NOMO-1 treated with dmso at 0.1 percent for 144 hours (cell line): Measurements from ENCODE around the gene PNPO.

ENCODE experiments used
- DNase-seq: peaks from one replicate; lab custom pipeline; 2025; ENCODE audit not compliant: unreplicated experiment; lab: John Stamatoyannopoulos, UW

The PNPO gene

DNA sequence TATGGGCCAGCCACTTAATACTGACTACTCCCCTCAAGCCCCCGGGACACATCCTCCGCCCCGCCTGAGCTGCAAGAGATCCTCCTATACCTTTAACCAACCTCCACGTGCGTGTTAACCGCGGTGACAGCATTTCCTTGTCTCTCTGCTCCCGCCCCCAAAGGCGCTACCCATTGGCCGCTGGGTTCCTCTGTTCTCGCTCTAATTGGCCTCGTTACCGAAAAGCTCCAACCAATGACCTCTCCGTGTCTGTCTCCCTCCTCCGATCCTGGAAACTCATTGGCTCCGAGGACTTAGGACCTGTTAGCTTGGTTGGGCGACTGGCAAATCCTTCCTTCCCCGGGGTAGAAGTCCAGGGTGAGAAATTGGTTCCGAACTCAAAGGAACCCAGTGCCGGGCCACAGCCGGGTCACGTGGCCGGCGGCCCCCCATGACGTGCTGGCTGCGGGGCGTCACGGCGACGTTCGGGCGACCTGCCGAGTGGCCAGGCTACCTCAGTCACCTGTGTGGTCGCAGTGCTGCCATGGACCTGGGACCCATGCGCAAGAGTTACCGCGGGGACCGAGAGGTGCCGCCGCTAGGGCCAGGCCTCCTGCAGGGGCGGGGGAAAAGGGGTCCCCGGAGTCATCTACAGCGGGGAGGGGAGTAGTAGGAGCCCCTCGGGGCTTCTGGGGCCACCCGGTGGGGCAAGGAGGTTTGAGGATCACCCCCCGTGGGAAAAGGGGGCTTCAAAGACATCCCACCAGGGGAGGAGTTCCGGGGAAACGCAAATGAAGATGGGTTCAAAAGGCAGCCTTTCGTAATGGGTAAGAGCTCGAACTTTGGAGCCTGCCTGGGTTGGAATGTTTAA lies at the start of gene PNPO:
PNPO (plus strand) TSS at position 326 of the 850 bp plus-strand sequence; CDS start at position 431, 105 bp downstream.
- DNase-seq: peak; percentile 98

DNA sequence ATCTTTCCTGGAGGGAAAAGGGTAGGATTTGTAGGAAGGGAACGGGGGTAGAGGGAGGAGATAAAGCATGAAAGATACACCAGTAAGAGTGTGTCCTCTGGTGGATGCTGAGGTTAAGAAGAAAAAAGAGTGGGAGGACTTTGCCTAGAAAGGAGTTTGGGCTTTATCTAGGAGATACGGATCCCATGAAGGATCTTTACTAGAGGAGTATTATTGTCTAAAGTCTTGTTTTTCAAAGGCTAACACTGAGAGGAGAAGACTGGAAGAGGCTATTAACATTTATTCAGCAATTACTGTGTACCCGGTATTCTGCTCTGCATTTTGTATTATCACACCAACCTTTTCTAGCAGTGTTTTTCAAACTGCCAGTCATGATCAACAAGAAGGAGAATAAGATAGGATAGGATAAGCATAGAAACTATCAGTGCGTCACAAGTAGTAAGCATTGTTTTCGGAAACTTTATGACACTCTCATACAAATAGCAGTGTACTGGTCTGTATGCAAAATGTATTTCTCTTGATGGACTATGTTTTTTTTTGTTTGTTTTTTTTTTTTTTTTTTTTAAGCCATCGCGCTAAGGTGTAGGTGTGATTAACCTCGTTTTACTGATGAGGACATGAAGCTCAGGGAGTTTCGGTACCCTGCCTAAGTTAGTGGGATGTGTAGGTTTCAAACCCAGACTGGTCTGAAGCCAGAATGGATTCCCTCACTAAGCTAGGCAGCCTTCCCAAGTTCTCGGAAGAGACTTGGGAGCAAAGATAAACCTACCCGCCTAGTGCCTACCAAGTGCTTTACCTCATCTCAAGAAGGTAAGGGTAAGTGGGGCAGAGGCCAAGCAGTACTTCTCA lies 46.6 kb upstream of the PNPO start:
- no peak for DNase-seq

DNA sequence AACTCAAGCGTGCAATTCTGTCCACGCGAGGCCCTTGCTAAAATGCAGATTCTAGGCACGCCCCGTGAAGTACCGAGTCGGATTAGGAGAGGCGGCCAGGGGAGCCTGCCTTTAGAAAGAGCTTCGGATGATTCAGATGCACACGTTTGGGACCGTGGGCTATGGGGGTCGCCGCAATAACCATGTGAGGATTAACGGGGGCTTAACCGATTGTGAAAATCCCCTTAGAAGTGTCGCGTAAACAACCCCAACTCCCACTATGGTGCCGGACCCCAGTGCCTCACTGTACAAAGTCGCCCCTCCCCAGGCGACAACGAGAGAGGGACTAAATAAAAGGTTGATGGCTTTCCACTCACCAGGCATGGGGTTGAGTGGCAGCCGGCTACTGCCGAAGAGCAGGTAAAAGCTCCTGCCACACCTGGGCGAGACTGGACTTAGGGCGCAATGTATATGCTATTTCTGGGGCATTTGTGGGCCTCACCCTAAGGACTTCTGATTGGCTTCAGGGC lies 46.0 kb upstream of the PNPO start:
- DNase-seq: no peak

DNA sequence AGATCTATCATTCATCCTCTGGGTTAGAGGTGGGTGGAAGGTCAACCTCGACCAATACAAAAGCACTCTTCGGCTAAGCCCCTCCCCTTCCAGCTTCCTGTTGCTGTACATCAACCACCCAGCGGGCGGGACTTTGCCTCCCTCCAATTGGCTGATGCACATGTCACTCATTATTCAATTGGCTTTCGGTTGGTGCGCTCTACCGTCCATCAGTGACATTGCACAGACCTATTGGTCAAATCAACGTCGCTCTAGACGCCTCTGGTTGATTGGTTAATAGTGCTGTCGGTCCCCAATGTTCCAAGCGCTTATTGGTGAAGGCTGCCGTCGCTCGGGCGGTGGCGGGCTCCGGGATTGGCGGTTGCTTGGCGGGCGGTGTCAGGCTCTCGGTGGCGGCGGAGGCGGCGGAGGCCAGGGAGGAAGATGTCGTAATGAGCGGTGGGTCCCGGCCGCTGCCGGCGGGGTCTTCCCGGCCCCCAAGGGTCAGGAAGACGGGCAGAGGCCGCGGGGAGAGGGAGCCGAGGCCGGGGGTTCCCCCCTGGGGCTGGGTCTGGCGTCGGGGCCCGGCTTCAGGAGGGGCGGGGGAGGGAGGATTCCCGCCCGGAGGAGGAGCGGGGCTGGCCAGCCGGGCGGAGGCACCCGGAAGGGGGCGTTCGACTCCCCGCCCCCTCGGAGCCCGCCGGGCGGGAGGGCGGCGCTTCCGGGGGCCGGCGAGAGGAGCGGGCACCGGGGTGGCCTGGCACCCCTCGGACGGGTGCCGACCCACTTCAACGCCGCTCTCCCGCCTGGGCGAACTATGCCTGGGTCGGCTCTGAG lies 45.3 kb upstream of the PNPO start, which contains the start of gene SP2:
SP2 (plus strand) TSS at position 381 of the 816 bp plus-strand sequence; CDS start at position 432, 51 bp downstream.
- peak; percentile 100 for DNase-seq

DNA sequence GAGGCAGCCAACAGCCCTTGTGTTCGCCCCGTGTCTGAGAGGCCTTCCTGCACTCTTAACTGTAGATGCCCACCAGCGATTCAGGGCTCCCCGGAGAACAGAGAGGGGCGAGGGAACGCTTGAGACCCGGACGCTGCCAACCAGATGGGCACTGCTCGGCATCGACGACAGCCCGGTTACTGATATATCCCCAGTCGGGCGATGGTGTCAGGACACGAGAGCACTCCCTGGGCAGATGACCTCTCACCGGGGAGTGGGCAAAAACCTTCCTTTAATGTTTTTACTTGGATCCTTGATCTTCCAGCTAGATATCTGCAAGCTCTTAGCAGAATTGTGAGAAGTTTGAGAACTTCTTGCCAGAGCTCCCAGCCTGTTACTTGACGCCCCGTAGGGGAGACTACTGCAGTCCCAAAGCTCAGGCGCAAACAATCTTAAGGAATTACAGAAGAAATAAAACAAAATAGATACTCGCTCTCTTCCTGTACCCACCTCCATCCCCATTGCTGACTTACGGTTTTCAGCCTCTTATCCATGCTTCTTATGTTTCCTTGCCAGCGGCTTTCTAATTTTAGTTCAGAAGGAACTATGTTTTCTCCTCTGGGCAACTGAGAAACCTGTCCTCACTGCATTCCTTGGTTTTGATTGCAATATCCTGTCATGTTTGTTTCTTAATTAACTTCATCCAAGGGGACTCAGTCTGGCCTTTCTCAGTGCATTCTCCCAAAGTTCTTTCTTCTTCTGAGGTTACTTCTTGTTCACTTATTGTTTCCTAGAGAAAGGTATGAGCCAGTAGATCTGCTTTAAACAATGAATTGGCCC lies 44.5 kb upstream of the PNPO start:
- no peak for DNase-seq

DNA sequence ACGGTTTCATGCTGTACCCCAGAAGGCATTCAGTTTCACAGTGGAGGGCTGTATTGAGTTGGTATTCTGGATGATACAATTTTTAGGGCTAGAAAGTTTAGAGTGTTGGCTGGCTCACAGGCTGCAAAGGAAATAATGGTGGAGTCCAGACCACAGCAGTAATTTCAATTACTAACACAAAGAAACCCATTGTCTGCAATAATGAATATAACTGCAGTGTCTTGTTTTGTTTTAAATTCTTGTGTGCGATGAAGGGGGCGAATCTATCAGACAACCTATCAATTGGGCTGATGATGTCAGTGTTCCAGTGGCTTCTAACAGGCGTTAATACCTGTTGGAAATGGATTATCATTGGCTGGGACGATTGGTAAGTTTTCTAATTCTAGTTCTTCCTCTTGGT lies 43.8 kb upstream of the PNPO start:
- DNase-seq: no peak

DNA sequence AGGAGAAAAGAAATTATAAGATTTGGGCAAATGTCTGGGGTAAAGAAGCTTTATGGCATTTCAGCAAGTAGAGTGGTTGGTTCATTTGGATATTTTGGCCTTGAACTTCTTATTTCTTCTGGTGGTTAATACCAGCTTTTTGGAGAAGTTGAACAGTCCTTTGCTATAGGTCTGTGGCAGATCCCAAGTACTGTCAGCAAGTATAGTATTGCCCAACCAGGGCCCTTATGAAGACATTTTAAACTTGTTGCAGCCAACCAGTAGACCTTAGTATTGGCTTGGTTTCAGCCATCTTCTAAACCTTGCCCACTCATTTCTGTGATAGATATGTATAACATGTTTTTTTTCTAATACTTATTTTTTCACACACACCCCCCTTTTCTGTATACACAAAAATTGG lies 43.1 kb upstream of the PNPO start:
- peak; percentile 29 for DNase-seq

DNA sequence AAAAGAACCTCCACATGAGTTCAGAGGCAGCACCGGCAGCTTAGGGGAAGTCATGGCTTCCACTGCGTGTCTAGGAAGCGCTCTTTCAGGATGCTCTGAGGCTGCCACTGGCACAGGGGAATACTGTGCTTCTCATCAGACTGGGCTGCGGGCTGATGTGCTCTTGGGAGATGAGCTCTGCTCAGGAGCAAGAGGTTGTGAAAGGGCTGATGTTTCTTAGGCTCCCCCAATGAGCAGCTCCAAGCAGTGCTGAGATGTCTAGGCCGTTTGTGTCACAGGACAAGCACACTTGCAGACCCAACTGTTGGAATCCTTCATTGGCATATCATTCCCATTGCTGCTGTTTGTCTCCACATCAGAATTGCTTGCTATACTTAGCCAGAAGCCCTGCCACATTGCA lies 41.7 kb upstream of the PNPO start:
- no peak for DNase-seq

DNA sequence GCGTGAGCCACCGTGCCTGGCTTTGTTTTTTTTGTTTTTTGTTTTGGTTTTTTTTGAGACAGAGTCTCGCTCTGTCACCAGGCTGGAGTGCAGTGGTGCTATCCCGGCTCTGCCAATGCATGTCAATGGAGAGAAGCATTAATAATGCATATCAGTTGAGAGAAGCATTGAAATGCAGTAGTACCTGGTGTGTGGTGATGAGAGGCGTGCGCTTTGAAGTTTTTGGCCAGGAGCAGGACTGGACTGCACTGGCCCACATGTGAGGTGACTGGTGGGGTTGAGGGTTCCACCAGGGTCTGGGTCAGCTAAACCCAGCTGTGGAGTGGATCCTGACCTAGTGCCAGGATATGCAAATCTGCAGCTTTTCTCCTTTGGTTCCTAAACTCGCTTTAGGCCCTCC lies 39.9 kb upstream of the PNPO start:
- DNase-seq: no peak

DNA sequence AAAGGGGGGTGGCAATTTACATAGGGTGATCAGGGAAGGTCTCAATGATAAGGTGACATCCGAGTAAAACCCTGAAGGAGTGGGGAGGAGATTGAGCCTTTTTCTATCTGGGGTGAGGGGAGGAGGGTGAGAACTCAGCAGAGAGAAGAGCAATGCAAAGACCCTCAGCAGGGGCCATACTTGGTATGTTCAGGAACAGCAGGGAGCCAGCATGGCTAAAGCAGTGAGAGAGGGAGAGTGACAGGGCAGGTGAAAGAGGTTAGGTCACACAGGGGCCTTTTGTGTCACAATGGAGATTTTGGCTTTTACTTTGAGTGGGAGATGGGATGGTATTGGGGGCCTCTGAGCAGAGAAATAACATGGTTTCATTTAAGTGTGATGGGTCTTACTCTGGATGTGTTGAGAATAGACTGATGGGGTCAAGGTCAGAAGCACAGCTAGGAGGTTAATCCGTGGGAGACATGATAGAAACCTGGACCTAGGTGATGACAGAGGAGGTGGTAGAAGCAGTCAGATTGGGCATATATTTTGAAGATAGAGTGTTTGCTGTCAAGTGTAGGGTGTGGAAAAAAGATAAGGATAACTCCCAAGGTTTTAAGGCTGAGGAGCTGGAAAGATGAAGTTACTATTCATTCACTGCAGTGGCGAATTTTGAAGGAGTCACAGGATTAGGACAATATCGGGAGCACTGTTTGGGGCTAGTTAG lies 39.2 kb upstream of the PNPO start:
- DNase-seq: no peak

DNA sequence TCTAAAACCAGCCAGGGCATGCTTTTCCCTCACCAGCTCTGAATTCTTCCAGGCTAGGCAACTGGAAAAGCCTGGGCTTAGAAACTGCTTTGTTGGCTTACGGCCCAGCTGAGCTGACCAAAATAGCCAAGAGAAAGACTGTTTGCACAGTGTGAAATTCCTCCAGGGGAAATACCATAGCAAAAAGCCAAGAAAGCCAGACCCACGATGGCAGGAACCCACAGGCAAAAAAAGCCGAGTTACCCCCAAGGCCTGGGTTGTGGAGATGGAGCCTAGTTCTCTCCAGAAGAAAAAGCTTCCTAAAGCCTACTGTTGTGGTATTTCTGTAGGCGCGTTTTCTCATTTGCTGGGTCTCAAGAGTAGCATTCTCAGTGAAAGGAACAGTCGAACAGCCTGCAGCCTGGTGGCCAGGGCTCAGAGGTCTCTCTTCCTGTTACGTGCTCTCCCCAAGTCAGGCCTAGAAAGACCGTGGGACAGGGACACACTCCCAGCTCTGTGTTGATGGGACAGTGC lies 36.1 kb upstream of the PNPO start:
- no peak for DNase-seq

DNA sequence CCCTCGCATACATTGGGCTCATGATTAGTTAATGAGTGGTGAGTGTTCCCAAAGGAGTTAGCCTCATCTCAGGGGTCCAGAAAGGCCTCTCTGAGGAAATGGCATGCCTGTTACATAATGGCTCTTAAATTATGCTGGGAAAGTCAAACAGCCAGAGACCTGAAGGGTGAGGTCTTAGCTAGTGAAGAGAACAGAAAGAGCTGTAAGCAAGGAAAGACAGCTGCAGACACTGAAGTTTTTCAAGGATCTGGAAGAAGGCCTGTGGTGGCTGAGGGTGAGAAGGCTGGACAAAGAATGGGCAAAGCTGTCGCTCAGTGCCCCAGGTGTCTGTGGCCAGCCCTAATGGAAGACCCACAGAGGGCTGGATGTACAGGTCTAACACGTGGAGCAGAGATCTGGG lies 34.9 kb upstream of the PNPO start:
- DNase-seq: no peak

DNA sequence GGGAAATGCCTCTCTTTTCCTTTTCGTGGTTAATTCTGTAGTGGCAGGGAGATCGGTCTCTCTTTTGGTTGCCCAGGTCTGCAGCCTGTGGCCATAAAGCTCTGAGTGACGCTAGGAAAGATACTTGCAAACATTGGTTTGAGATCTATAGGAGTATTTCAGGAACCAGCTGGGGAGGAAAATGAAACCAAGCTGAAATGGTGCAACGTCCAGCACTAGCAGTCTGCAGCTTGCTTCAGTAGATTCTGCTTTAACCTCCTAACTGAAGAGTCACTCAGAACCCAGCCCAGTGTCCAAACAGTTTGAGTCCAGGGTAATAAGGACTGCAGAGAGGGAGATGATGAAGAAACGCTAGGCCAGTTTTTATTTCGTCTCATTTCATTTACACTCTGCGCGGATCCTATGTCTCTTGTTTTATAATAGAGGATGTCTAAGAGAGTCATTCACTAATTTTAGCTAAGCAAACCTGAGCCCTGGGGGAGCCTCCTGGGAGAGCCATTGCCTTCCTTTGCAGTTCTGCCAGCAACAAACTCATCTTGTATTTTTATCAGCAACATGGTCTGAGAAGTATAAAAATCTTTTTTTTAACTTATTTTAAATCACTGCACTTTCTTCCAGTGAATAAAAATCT lies 33.3 kb upstream of the PNPO start:
- DNase-seq: peak; percentile 47

DNA sequence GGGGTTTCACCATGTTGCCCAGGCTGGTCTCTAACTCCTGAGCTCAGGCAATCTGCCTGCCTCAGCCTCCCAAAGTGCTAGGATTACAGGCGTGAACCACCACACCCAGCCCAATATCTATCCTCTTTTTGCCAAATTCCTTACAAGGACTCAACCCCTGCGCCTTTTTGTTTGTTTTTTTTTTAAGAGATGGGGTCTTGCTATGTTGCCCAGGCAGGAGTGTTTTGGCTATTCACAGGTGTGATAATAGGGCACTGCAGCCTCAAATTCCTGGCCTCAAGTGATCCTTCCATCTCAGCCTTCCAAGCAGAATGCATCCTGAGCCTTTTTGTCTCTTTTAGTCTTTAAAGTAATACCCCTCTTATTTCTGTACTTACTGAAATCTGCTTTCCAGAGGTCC lies 28.3 kb upstream of the PNPO start:
- DNase-seq: no peak

DNA sequence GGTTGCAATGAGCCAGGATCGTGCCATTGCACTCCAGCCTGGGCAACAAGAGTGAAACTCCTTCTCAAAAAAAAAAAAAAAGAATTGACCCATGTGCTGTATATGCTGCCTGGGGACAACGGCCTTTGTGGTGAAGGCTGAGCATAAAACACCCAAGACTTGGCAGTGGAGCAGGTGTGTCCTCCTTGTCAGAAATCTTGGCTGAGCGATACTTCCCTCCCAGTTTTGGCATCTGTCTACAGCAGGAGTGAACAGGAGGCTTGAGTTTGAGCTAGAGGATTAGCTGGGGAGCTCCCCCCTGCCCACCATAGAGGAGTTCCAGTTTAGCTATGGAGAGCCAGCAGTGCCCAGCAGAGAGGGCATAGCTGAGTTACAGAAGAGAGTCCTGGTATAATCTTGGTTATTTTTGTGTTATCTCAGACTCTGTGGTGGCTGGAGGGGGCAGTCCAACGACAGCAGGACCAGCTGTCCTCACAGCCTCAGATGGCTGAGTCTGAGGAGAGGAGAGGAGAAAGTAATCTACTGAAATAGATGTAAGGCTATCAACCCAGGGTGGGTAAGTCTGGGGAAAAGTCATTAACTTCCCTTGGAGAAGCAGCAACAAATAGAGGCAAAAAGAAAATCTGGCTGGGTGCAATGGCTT lies 26.9 kb upstream of the PNPO start:
- DNase-seq: no peak

DNA sequence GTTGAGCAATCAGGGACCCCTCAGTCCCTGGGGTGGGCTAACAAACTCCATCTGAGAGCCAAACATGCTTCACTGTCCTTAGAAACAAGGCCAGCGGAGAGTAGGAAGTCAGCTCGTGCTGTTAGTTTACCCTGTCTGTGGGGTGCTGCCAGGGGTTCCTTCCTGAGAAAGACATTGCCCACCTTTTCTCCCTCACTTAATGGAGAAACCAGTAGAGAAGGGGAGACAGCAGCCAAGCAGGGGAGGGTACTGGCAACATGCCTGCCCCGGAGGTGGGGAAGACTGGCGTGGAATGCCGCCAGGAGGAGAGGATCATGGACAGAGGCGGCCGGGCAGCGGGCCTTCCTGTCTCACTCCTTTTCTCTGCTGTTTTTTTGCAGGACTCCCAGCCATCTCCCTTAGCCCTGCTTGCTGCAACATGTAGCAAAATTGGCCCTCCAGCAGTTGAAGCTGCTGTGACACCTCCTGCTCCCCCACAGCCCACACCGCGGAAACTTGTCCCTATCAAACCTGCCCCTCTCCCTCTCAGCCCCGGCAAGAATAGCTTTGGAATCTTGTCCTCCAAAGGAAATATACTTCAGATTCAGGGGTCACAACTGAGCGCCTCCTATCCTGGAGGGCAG lies 25.5 kb upstream of the PNPO start:
- DNase-seq: no peak

DNA sequence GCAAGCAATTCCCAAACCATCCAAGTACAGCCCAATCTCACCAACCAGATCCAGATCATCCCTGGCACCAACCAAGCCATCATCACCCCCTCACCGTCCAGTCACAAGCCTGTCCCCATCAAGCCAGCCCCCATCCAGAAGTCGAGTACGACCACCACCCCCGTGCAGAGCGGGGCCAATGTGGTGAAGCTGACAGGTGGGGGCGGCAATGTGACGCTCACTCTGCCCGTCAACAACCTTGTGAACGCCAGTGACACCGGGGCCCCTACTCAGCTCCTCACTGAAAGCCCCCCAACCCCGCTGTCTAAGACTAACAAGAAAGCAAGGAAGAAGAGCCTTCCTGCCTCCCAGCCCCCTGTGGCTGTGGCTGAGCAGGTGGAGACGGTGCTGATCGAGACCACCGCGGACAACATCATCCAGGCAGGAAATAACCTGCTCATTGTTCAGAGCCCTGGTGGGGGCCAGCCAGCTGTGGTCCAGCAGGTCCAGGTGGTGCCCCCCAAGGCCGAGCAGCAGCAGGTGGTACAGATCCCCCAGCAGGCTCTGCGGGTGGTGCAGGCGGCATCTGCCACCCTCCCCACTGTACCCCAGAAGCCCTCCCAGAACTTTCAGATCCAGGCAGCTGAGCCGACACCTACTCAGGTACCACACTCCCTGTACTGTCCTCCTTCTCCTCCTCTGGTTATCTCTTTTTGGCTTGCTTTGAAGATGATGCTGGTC lies 24.7 kb upstream of the PNPO start:
- no peak for DNase-seq
